GM12878 (cell line): ENCODE data around the gene ZNF334. TPM values are rescaled to one million over a fixed set of nuclear protein-coding genes. Genes with fewer than 3 reads are reported as not detected.

Experiments used
- BACH1 ChIP-seq: fragments of 450-650 bp; IDR thresholded peaks from 2 replicates; pipeline ENCODE4 v1.6.1; 2017; ENCODE audit warnings: mild to moderate bottlenecking, borderline replicate concordance
- CBFB ChIP-seq: IDR thresholded peaks from 2 replicates; pipeline ENCODE4 v1.6.1; 2016; ENCODE audit warnings: antibody characterized with exemption, low read depth
- EGR1 ChIP-seq, 2 experiments: IDR thresholded peaks; 1 replicate in 1 of 2; 2 replicates in 1 of 2; pipeline ENCODE4 v1.6.1; 2011 to 2012; ENCODE audit warnings: low read depth in 2 of 2, low read length in 2 of 2, borderline replicate concordance in 1 of 2, mild to moderate bottlenecking in 1 of 2, moderate library complexity in 1 of 2
- ELK1 ChIP-seq: IDR thresholded peaks from 2 replicates; pipeline ENCODE4 v1.6.1; 2012; ENCODE audit warnings: low read depth, low read length, improper control_type of control experiment
- EP300 ChIP-seq, 2 experiments: fragments of 150-350 bp in 1 of 2; IDR thresholded peaks; 2 replicates each; pipeline ENCODE4 v1.6.1; 2011 to 2012; ENCODE audit warnings: low read depth in 2 of 2, low read length in 2 of 2, borderline replicate concordance in 1 of 2, improper control_type of control experiment in 1 of 2, inconsistent platforms in 1 of 2; ENCODE audit not compliant: control insufficient read depth in 1 of 2
- FOS ChIP-seq: IDR thresholded peaks from 3 replicates; pipeline ENCODE4 v1.6.1; 2011; ENCODE audit warnings: borderline replicate concordance; ENCODE audit not compliant: insufficient read length; ENCODE audit errors: extremely low read depth
- IKZF2 ChIP-seq, 2 experiments: fragments of 450-650 bp; IDR thresholded peaks; 2 replicates each; pipeline ENCODE4 v1.6.1; 2017; ENCODE audit warnings: mild to moderate bottlenecking in 2 of 2, moderate library complexity in 2 of 2
- LARP7 ChIP-seq: fragments of 450-650 bp; IDR thresholded peaks from 2 replicates; pipeline ENCODE4 v1.6.1; 2017; ENCODE audit warnings: mild to moderate bottlenecking
- MYB ChIP-seq: fragments of 150-350 bp; IDR thresholded peaks from 2 replicates; pipeline ENCODE4 v1.6.1; 2014; ENCODE audit warnings: mild to moderate bottlenecking, low read depth, low read length, borderline replicate concordance
- POLR2A ChIP-seq: IDR thresholded peaks from 2 replicates; pipeline ENCODE4 v1.6.1; 2011; ENCODE audit warnings: low read depth, mild to moderate bottlenecking, low read length
- POLR2AphosphoS2 ChIP-seq: IDR thresholded peaks from 2 replicates; pipeline ENCODE4 v1.6.1; 2011; ENCODE audit warnings: low read depth, mild to moderate bottlenecking, low read length, improper control_type of control experiment, moderate library complexity
- SREBF1 ChIP-seq: IDR thresholded peaks from 2 replicates; pipeline ENCODE4 v1.6.1; 2012; ENCODE audit warnings: mild to moderate bottlenecking, low read length
- STAT1 ChIP-seq: fragments of 450-650 bp; conservative IDR thresholded peaks from 2 replicates; pipeline ENCODE4 v1.6.1; 2014; ENCODE audit warnings: antibody characterized with exemption, mild to moderate bottlenecking
- USF2 ChIP-seq: IDR thresholded peaks from 2 replicates; pipeline ENCODE4 v1.6.1; 2011; ENCODE audit warnings: low read depth, low read length, improper control_type of control experiment, borderline replicate concordance
- ZBTB4 ChIP-seq: fragments of 450-650 bp; formaldehyde crosslinking; IDR thresholded peaks from 2 replicates; pipeline ENCODE4 v1.4.0; 2022; ENCODE audit warnings: mild to moderate bottlenecking, moderate library complexity
- polyA plus RNA-seq, 11 experiments: library from polyadenylated mRNA; depleted of rRNA in 4 of 11; unstranded in 6 of 11; stranded (reverse) in 5 of 11; fragments of >200 nt; fragmentation: Nextera tagmentation in 4 of 11; fragmentation: Illumina TruSeq in 1 of 11; extraction: Ambion mirVana in 4 of 11; extraction: Trizol in 1 of 11; gene quantifications; 1 replicate in 1 of 11; 2 replicates in 10 of 11; pipeline versions ENCODE4 v1.2.1 to v1.2.3, GENCODE V29; 2011 to 2016; ENCODE audit warnings: inconsistent platforms in 2 of 11, missing spikeins in 2 of 11, low read depth in 1 of 11
- total RNA-seq, 4 experiments: library from RNA; depleted of rRNA in 3 of 4; stranded (reverse); fragments of >200 nt in 3 of 4; fragmentation: Illumina TruSeq in 1 of 4; extraction: Trizol in 1 of 4; gene quantifications; 2 replicates each; pipeline versions ENCODE4 v1.2.1 to v1.2.3, GENCODE V29; 2013 to 2021
- TF ChIP-seq, protein P1 (sequence below): IDR thresholded peaks from 2 replicates; pipeline ENCODE4 v1.6.1; 2012; ENCODE audit warnings: improper control_type of control experiment, low read depth, low read length; ENCODE audit not compliant: insufficient replicate concordance
- TF ChIP-seq, protein P2 (sequence below), 3 experiments: IDR thresholded peaks in 2 of 3; conservative IDR thresholded peaks in 1 of 3; 2 replicates each; pipeline ENCODE4 v1.5.1; 2011; ENCODE audit warnings: low read depth in 3 of 3, low read length in 3 of 3, mild to moderate bottlenecking in 3 of 3, control low read depth in 2 of 3, moderate library complexity in 2 of 3, inconsistent platforms in 1 of 3, mixed read lengths in 1 of 3; ENCODE audit not compliant: control insufficient read depth in 2 of 3, insufficient read depth in 1 of 3; ENCODE audit errors: extremely low read depth in 1 of 3

ZNF334 gene
- total and polyA plus RNA-seq, 10 of the 15 experiments (the other 5 are each of a cell fraction or from before 2014, with no cell fraction given), result 0.08 to 2.0 (median 1.2) TPM

DNA sequence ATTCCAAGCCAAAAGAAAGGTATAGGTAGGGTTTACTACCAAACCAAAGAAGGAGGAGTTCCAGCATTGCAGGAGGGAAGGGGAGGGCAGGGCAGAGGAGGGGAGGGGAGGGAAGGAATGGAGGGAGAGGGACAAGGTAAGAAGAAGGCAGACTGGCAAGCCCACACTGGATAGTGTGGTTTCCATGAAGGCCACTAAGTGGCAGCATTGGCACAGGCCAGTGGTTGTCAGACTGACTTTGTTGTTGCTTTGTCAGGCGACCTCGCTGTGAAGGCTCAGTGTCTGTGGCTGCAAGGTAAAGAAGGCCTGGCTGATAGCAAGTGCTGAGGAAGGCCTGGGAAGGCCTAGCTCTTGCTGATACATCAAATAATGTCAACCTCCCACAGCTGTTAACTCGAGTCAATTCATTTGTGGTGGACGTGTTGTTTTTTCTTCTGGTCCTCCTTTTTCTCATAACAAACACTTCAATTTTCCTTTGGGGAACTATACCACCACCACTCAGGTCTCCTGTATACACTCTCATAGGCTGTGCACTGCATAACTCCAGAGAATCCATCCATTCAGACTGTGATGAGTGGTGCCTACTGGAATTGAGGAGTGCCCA lies 7.7 kb upstream of the ZNF334 start (continued):
- no peak for TF ChIP-seq EGR1 (IDR thresholded peaks at IDR 0.05; ENCODE audit: borderline replicate concordance in 1 of 2, low read depth in 2 of 2, low read length in 2 of 2)
- no peak for TF ChIP-seq IKZF2 (IDR thresholded peaks at IDR 0.05)
- no peak for TF ChIP-seq ELK1
- TF ChIP-seq POLR2AphosphoS2, result no peak
- TF ChIP-seq POLR2A, result no peak
- no peak for TF ChIP-seq ZBTB4 (CRISPR knock-in tag)
- no peak for TF ChIP-seq USF2
- TF ChIP-seq SREBF1, result no peak
- TF ChIP-seq CBFB, result no peak
- TF ChIP-seq LARP7, result no peak
- TF ChIP-seq BACH1, result no peak
- no peak for TF ChIP-seq MYB
- TF ChIP-seq, protein P1, sequence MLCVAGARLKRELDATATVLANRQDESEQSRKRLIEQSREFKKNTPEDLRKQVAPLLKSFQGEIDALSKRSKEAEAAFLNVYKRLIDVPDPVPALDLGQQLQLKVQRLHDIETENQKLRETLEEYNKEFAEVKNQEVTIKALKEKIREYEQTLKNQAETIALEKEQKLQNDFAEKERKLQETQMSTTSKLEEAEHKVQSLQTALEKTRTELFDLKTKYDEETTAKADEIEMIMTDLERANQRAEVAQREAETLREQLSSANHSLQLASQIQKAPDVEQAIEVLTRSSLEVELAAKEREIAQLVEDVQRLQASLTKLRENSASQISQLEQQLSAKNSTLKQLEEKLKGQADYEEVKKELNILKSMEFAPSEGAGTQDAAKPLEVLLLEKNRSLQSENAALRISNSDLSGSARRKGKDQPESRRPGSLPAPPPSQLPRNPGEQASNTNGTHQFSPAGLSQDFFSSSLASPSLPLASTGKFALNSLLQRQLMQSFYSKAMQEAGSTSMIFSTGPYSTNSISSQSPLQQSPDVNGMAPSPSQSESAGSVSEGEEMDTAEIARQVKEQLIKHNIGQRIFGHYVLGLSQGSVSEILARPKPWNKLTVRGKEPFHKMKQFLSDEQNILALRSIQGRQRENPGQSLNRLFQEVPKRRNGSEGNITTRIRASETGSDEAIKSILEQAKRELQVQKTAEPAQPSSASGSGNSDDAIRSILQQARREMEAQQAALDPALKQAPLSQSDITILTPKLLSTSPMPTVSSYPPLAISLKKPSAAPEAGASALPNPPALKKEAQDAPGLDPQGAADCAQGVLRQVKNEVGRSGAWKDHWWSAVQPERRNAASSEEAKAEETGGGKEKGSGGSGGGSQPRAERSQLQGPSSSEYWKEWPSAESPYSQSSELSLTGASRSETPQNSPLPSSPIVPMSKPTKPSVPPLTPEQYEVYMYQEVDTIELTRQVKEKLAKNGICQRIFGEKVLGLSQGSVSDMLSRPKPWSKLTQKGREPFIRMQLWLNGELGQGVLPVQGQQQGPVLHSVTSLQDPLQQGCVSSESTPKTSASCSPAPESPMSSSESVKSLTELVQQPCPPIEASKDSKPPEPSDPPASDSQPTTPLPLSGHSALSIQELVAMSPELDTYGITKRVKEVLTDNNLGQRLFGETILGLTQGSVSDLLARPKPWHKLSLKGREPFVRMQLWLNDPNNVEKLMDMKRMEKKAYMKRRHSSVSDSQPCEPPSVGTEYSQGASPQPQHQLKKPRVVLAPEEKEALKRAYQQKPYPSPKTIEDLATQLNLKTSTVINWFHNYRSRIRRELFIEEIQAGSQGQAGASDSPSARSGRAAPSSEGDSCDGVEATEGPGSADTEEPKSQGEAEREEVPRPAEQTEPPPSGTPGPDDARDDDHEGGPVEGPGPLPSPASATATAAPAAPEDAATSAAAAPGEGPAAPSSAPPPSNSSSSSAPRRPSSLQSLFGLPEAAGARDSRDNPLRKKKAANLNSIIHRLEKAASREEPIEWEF, result no peak
- no peak for TF ChIP-seq STAT1
- no peak for TF ChIP-seq FOS
- TF ChIP-seq, protein P2, sequence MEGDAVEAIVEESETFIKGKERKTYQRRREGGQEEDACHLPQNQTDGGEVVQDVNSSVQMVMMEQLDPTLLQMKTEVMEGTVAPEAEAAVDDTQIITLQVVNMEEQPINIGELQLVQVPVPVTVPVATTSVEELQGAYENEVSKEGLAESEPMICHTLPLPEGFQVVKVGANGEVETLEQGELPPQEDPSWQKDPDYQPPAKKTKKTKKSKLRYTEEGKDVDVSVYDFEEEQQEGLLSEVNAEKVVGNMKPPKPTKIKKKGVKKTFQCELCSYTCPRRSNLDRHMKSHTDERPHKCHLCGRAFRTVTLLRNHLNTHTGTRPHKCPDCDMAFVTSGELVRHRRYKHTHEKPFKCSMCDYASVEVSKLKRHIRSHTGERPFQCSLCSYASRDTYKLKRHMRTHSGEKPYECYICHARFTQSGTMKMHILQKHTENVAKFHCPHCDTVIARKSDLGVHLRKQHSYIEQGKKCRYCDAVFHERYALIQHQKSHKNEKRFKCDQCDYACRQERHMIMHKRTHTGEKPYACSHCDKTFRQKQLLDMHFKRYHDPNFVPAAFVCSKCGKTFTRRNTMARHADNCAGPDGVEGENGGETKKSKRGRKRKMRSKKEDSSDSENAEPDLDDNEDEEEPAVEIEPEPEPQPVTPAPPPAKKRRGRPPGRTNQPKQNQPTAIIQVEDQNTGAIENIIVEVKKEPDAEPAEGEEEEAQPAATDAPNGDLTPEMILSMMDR (IDR thresholded peaks at IDR 0.05 in 2 of 3, conservative IDR thresholded peaks at IDR 0.05 in 1 of 3; ENCODE audit: control insufficient read depth in 2 of 3, extremely low read depth in 1 of 3, insufficient read depth in 1 of 3, low read depth in 3 of 3, low read length in 3 of 3), result peak; percentile 73 to 93 (median 82)
- TF ChIP-seq EP300 (IDR thresholded peaks at IDR 0.05; ENCODE audit: borderline replicate concordance in 1 of 2, control insufficient read depth in 1 of 2, low read depth in 2 of 2, low read length in 2 of 2), result no peak
